ENCODE results near the gene CTNS. TPM values are rescaled to one million over a fixed set of nuclear protein-coding genes. Genes with fewer than 3 reads are reported as not detected.

The CTNS gene
- total RNA-seq, 1 experiment from 2014 or later = 15.6 TPM

GRCh38 chr17:3659541-3660111, 23.1 kb downstream of the CTNS start:
- H3K36me3 ChIP-seq (ENCODE audit: control insufficient read depth, insufficient read depth, low read length) = no peaks in the 10 kb centered on the region; the same call in 1 of the 2 replicates
- BruUV-seq (replicated peaks) = no TSS peak
- H3K4me3 Mint-ChIP-seq (ENCODE audit: unreplicated experiment) = no peak overlapping the region
- TF ChIP-seq CTCF (IDR thresholded peaks at IDR 0.05; ENCODE audit: insufficient read depth in 1 of 2, low read depth in 1 of 2, low read length in 1 of 2, severe bottlenecking in 1 of 2, unreplicated experiment in 1 of 2) = no peak
- H3K9me3 Mint-ChIP-seq (ENCODE audit: unreplicated experiment) = no peaks in the 10 kb centered on the region
- H3K9me3 ChIP-seq = no peaks in the 10 kb centered on the region
- intact Hi-C loops (cut with micrococcal nuclease; ENCODE audit: unreplicated experiment) = no loop called here
- no peak overlapping the region for H3K4me3 ChIP-seq (ENCODE audit: low read depth, low read length)
- no peaks in the 10 kb centered on the region for H3K4me1 Mint-ChIP-seq (ENCODE audit: low read depth, unreplicated experiment)
- no peaks in the 10 kb centered on the region for H3K27me3 Mint-ChIP-seq (ENCODE audit: insufficient read depth, unreplicated experiment)
- no peaks in the 10 kb centered on the region for H3K27me3 ChIP-seq (replicated peaks; ENCODE audit: control insufficient read depth, insufficient read depth, low read length)
- no peak overlapping the region for H3K27ac Mint-ChIP-seq (ENCODE audit: unreplicated experiment)
- H3K36me3 Mint-ChIP-seq (ENCODE audit: insufficient read depth, unreplicated experiment) = peaks cover 14% of the 10 kb centered on the region
- ChIA-PET CTCF (no interaction called here), POLR2A (no interaction called here)
- H3K4me1 ChIP-seq = no peaks in the 10 kb centered on the region
- DNase-seq = no peak

- Histone ChIP-seq H3K27me3 (replicated peaks; ENCODE audit: control insufficient read depth, insufficient read depth, low read length) (no peaks in the 10 kb centered on the region), H3K36me3 (ENCODE audit: control insufficient read depth, insufficient read depth, low read length) (no peaks in the 10 kb centered on the region; the same call in 1 of the 2 replicates), H3K4me1 (no peaks in the 10 kb centered on the region), H3K4me3 (ENCODE audit: low read depth, low read length) (no peak overlapping the region), H3K9me3 (no peaks in the 10 kb centered on the region)
- H3K27me3 Mint-ChIP-seq (ENCODE audit: insufficient read depth, unreplicated experiment) = no peaks in the 10 kb centered on the region
- intact Hi-C loops (cut with micrococcal nuclease; ENCODE audit: unreplicated experiment) = no loop called here
- no peaks in the 10 kb centered on the region for H3K9me3 Mint-ChIP-seq (ENCODE audit: unreplicated experiment)
- no peak overlapping the region for H3K27ac Mint-ChIP-seq (ENCODE audit: unreplicated experiment)
- no peaks in the 10 kb centered on the region for H3K4me1 Mint-ChIP-seq (ENCODE audit: low read depth, unreplicated experiment)
- no TSS peak for BruUV-seq (replicated peaks)
- POLR2A ChIA-PET = no interaction called here
- H3K4me3 Mint-ChIP-seq (ENCODE audit: unreplicated experiment) = no peak overlapping the region
- H3K36me3 Mint-ChIP-seq (ENCODE audit: insufficient read depth, unreplicated experiment) = peaks cover 21% of the 10 kb centered on the region
- no peak for DNase-seq
- CTCF ChIA-PET = no interaction called here
- no peak for TF ChIP-seq CTCF (IDR thresholded peaks at IDR 0.05; ENCODE audit: insufficient read depth in 1 of 2, low read depth in 1 of 2, low read length in 1 of 2, severe bottlenecking in 1 of 2, unreplicated experiment in 1 of 2)
Measured at GRCh38 chr17:3660311-3660891, 23.8 kb downstream of the CTNS start.

- CTCF ChIA-PET = no interaction called here
Measured at GRCh38 chr17:3663102-3664011, 26.8 kb downstream of the CTNS start.

More at GRCh38 chr17:3663102-3664011, 26.8 kb downstream of the CTNS start:
- 0 out of 2 replicates have a peak, but pooled peaks cover 4% of the 10 kb centered on the region for H3K4me1 ChIP-seq
- POLR2A ChIA-PET = no interaction called here
- H3K4me3 ChIP-seq (ENCODE audit: low read depth, low read length) = no peak overlapping the region
- Mint-ChIP-seq H3K9me3 (ENCODE audit: unreplicated experiment) (no peaks in the 10 kb centered on the region), H3K36me3 (ENCODE audit: insufficient read depth, unreplicated experiment) (peaks cover 29% of the 10 kb centered on the region), H3K4me1 (ENCODE audit: low read depth, unreplicated experiment) (no peaks in the 10 kb centered on the region), H3K27ac (ENCODE audit: unreplicated experiment) (no peak overlapping the region), H3K27me3 (ENCODE audit: insufficient read depth, unreplicated experiment) (no peaks in the 10 kb centered on the region), H3K4me3 (ENCODE audit: unreplicated experiment) (no peak overlapping the region)
- no peaks in the 10 kb centered on the region for H3K27me3 ChIP-seq (replicated peaks; ENCODE audit: control insufficient read depth, insufficient read depth, low read length)
- intact Hi-C loops (cut with micrococcal nuclease; ENCODE audit: unreplicated experiment) = no loop called here
- H3K36me3 ChIP-seq (ENCODE audit: control insufficient read depth, insufficient read depth, low read length) = no peaks in the 10 kb centered on the region
- no peak for TF ChIP-seq CTCF (IDR thresholded peaks at IDR 0.05; ENCODE audit: insufficient read depth in 1 of 2, low read depth in 1 of 2, low read length in 1 of 2, severe bottlenecking in 1 of 2, unreplicated experiment in 1 of 2)
- no peaks in the 10 kb centered on the region for H3K9me3 ChIP-seq
- no peak for DNase-seq
- BruUV-seq (replicated peaks) = no TSS peak
